ENCODE results near the gene CDH24.

DNA sequence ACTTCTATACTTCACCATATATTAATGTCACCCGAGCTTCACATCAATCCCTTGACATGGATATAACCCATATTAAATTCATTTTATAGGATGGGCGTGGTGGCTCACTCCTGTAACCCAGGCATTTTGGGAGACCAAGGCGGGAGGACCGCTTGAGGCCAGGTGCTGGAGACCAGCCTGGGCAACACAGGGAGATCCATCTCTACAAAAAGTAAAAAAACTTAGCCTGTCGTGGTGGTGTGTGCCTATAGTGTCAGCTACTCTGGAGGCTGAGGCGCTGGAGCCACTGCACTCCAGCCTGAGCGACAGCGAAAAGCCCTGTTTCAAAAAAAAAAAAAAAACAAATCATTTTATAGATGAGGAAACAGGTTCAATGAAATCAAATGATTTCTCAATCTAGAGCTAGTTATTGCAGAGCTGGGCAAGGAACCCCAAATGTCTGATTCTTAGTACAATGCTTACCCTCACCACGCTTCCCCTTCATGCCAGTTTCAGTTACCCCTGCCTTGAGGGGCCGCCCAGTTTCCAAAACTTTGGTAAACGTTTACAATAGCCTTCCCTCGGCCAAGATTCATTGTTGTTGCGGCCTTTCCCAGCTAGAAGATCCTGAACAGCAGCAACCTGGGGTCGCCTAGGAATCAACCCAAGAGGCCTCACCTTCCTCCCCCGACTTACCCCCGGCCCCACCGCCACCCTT is 23.4 kb downstream of the CDH24 start:
- no peak for TF ChIP-seq POLR2A (IDR thresholded peaks at IDR 0.05)
- TF ChIP-seq, protein P1, sequence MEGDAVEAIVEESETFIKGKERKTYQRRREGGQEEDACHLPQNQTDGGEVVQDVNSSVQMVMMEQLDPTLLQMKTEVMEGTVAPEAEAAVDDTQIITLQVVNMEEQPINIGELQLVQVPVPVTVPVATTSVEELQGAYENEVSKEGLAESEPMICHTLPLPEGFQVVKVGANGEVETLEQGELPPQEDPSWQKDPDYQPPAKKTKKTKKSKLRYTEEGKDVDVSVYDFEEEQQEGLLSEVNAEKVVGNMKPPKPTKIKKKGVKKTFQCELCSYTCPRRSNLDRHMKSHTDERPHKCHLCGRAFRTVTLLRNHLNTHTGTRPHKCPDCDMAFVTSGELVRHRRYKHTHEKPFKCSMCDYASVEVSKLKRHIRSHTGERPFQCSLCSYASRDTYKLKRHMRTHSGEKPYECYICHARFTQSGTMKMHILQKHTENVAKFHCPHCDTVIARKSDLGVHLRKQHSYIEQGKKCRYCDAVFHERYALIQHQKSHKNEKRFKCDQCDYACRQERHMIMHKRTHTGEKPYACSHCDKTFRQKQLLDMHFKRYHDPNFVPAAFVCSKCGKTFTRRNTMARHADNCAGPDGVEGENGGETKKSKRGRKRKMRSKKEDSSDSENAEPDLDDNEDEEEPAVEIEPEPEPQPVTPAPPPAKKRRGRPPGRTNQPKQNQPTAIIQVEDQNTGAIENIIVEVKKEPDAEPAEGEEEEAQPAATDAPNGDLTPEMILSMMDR (IDR thresholded peaks at IDR 0.05) = no peak

Data from lower leg skin (tissue), 3 donors.